Cerebellar cortex (tissue), 1 donor: ENCODE results near the gene PCCA.
"Not testable (repeated sequence)": the region's sequence is repeated elsewhere in the genome, so short reads cannot be mapped to it uniquely, and the experiment has no call there.

Experiments
- DNase-seq: peaks from one replicate; pipeline ENCODE4 v3.0.0-alpha.2; 2015; ENCODE audit warnings: low spot score

Gene PCCA, protein sequence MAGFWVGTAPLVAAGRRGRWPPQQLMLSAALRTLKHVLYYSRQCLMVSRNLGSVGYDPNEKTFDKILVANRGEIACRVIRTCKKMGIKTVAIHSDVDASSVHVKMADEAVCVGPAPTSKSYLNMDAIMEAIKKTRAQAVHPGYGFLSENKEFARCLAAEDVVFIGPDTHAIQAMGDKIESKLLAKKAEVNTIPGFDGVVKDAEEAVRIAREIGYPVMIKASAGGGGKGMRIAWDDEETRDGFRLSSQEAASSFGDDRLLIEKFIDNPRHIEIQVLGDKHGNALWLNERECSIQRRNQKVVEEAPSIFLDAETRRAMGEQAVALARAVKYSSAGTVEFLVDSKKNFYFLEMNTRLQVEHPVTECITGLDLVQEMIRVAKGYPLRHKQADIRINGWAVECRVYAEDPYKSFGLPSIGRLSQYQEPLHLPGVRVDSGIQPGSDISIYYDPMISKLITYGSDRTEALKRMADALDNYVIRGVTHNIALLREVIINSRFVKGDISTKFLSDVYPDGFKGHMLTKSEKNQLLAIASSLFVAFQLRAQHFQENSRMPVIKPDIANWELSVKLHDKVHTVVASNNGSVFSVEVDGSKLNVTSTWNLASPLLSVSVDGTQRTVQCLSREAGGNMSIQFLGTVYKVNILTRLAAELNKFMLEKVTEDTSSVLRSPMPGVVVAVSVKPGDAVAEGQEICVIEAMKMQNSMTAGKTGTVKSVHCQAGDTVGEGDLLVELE

DNA sequence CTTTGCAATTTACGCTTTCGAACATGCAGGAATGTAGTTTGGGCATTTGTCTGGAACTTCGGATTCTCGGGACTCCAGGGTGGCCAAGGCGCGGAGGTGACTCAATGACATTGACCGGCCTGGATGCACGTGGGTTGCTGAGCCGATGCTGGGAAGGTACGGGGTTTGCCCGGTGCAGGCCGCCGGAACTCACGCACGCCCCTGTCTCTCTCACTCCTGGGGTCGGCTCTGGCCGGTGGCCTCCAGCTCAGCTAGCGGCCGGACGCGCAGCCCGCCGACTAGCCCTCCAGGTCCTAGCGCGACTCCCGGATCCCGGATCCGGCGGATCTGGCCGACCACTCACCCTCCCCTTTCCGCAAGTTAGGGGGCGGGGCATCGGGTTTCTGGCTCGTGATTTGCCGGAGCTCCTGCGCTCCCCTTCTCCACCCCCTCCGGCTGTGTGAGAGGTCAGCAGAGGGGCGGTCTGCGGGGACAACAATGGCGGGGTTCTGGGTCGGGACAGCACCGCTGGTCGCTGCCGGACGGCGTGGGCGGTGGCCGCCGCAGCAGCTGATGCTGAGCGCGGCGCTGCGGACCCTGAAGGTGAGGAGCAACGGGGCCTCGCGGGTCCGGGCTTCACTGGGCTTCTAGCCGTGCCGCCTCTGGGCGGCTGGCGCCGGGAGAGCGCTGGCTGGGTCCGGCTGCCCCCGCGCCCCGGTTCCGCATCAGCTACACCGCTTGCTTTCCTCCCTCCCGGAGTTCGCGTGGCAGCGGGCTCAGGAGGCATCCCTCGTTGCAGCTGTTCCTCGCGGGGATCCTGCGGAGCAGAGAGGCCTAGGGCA is at the start of gene PCCA:
Gene PCCA (plus strand): TSS at position 450 of the 821 bp plus-strand sequence. CDS start 28 bp downstream, at position 478.
- DNase-seq = peak; percentile 96

DNA sequence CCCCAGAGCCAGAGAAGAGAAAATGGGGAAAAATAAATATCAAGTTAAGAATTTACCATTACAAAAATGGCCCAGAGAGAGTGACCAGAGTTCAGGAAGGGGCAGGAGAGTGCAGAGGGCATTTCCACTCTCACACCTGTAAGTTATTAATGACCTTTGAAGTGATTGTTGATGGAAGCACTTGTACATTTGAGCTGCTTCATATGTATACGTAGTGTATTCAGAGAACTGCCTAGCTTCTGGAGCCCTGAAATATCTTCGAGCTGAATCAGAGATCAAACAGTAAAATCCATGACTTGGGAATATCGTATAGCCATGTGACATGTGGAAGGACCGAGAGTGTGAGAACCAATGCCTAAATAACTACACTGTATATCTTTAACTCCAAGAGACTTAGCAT is 49.2 kb upstream of the PCCA start:
- DNase-seq = no peak

DNA sequence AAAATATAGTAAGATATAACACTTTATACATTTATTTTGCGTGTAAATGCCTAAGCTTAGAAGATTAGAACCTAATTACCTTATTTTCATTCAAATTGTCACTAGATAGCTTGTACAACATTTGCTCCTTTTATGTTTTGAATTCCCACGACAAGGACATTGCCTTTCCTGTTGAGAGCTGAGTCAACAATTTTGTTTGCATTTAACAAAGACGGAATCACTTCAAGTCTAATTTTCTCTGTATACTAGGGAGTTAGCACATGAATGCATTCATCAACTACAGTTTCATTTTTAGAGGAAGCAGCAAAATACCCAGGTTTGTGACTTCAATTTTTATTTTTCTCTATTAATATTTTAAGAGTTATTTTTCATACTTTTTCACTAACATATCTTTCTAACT is 48.7 kb upstream of the PCCA start:
- no peak for DNase-seq

DNA sequence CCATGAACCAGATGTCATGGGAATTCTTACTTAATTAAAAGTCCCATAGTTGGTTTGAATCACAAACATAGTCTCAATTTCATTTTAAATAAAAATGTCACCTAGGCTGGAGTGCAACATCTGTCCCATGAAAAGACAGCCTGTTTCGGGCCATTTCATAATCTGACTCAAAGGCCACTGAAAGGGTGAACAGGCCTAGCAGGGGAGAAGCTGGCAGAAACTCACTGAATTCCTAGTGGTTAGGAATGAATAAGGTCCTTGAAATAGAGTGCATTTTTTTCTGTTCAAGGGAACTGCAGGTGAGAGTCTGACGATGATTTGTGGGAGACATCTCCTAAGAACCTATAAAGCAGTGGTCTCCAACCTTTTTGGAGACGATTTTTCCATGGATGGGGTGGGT is 44.0 kb upstream of the PCCA start:
- no peak for DNase-seq

DNA sequence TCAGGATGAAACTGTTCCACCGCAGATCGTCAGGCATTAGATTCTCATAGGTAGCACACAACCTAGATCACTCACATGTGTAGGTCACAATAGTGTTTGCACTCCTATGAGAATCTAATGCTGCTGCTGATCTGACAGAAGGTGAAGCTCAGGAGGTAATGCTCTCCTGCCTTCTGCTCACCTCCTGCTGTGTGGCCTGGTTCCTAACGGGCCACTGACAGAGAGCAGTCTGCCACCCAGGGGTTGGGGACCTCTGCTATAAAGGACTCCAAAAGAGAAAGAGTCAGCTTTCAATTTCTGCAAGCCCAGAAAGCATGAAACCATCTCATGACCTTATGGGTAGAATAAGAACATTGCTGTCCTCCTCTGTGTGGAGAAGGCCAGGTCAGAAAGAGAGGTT is 43.5 kb upstream of the PCCA start:
- no peak for DNase-seq

DNA sequence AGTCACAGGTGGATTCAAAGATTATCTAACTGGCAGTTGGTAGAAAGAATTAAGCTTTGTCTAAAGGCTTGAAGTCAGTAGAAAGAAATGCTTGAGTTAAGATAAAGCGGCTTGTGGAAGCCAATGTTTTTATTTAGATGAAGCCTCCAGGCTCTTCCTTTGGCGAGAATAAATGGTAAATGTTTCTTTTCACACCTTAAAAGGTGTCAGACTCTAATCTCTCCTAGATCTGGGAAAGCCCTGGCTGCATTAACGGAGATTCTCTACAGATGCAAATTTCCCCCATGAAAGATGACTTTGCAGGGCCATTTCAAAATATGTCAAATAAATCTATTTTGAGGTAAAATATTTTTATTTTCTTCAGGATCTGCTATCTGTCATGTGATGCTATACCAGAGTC is 37.8 kb upstream of the PCCA start:
- no peak for DNase-seq

DNA sequence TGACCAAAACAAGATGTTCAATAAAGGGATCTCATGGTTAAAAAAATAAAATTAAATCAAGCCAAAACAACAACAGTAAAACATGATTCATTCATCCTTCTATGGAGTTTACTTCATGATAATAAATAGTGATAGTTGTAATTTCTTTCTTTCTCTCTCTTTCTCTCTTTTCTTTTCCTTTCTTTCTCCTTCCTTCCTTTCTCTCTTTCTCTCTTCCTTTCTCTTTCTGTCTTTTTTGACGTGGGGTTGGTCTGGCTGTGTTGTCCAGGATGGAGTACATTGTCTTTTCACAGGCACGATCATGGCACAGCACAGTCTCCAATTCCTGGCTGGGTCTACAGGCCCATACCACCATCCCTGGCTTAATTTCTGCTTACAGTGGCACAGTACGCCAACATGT is 29.1 kb upstream of the PCCA start:
- no peak for DNase-seq

DNA sequence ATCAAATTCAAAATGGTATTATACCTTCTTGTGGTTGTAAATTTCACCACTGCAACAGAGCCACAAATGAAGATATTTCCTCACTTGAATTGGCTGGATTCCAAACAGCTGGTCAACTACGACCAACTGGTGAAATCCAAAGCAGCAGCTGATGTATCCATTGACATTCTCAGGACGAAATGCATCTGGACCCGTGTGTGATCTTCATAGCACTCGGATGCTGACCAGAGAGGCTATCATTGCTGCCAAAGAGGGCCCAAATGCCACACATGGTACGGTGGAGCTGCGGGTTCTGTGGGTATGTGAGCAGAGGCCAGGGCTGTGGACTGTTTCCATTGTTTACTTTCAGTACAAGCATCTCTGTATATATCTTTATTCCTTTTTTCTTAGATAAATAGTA is 25.6 kb upstream of the PCCA start:
- DNase-seq = no peak

DNA sequence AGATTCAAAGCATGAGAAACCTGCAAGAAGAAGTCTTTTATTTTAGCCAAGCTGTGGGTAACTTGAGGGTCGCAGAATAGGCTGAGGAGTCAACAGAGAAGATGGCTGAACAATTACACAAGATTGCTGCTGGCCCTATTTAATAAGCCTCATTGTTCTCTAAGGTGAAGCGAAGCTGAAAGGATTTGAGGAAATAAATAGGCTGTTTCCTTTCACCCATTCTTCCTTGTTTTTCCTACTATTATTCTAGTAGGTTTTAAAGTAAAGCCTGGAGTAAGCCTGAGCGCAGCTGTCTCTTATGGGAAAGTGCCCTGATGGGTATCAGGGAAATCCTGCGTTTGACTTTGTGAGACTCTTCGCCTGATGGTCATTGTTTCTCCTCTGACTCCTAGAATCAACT is 25.0 kb upstream of the PCCA start:
- no peak for DNase-seq

DNA sequence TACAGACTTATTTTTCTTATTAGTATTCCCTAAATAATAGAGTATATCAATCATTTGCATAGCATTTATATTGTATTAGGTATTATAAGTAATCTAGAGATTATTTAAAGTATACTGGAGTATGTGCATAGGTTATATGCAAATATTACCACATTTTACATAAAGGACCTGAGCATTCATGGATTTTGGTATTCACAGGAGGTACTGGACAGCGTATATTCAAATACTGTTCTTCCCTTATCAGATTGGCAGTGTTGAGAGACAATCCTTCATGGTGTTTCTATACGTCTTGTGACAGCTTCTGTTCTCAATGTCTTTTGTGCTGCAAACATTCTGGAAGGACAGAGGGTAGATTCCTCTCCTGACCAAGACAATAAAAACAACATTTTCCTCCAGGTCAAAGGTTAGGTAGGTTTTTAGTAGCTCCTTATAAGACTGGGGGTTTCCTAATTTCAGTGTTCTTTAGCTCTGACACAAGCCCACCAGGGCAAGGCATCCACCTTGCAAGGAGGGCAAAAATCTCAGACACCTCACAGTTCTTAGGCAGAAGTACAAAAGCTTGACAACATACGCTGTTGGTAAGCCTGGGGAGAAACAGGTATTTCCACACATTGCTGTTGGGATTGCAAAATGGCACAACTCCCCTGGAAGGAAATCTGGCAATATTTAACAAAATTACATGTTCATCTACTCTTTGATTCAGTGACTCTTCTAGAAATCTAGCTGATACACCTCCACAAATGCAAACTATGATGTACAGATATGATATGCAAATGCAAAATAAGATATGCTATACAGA is 20.6 kb upstream of the PCCA start:
- DNase-seq = no peak

DNA sequence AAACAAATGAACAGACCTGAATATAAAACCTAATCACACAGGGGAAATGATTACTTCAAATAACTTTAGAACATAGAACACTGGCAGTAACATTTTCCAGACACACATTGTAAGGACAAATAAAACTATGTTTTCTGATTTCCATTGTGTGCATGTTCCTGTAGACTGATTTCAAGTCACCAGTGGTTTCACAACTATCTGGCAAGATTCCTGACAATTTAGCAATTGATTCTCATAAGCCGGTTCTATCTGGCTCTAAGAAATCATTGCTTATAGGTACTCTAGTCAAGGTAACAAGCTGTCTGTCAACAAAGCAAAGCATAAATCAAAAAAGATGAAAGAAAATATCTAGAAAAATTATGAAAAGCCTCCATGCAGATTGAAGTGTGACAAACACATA is 19.6 kb upstream of the PCCA start:
- no peak for DNase-seq

DNA sequence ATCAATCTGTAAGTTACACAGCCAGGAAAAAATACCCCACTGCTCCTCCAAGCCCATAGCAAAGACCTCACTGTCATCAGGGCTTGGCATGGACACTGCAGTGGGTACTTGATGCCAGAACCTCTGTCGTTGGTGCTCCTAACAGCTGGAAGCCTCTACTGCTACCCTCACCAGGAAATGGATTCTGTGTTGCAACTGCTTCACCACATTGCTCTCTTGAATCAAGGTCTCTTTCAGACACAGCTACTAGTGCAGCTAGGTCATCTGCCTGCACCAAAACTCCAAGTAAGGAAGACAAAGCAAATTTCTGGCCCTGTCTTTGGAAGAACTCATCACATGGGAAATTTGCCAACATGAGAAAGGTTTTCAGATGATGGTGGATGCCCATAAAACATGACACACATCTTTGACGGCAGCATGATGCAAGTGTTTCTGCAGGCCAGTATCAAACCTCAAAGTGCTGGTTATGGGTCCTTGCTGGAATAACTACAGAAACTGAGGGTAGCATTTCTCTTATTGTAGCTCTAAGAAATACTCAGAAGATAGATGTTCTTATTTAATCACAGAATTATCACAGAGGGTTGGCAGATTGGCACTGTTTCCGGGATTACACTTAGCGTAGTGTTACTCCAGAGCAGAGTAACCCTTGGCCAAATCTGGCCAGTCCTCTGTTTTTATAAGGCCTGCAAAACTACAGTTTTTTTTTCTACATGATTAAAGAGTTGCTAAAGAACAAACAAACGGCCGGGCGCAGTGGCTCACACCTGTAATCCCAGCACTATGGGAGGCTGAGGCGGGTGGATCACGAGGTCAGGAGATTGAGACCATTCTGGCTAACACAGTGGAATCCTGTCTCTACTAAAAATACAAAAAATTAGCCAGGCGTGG is 12.9 kb upstream of the PCCA start:
- DNase-seq = no peak

DNA sequence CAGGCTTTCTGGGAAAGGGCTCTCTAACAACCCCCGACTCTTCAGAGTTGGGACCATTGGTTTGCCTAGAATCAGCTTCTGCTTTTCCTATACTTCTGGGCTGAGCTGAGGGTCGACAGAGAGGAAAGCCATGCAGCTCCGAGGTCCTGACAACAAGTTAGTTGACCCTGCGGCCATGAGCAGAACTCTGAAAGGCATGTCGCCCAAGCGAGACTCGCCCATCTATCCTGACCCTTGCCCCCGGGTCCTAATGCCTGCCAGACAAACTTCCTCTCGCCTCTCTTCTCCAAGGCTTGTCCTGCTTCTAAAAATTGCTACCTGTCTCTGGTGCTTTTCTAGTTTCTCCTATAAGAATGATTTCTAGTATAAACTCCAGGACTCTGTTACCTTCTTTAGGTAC is 9.9 kb upstream of the PCCA start:
- DNase-seq = not testable (repeated sequence)

DNA sequence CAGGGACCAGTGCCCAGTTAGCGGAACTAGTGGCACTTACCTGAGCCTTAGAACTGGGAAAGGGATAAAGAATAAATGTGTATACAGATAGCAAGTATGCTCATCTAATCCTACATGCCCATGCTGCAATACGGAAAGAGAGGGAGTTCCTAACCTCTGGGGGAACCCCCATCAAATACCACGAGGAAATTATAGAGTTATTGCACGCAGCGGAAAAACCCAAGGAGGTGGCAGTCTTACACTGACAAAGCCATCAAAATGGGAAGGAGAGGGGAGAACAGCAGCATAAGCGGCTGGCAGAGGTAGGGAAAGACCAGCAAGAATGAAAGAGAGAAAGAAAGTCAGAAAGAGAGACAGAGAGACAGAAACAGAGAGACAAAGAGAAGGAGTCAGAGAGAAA is 5.5 kb upstream of the PCCA start:
- DNase-seq = not testable (repeated sequence)

DNA sequence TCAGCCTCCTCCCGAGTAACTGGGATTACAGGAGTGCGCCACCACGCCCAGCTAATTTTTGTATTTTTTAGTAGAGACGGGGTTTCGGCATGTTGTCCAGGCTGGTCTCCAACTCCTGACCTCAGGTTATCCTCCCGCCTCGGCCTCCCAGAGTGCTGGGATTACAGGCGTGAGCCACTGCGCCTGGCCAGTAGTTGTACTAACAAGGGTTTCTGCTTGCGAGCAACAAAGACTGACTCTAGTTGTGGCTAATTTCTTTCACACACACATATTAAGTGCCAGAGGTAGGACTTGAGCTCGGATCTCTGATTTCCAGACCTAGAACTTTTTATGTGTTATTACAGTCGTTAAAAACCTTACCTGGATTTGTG is 635 bp upstream of the PCCA start:
- no peak for DNase-seq

DNA sequence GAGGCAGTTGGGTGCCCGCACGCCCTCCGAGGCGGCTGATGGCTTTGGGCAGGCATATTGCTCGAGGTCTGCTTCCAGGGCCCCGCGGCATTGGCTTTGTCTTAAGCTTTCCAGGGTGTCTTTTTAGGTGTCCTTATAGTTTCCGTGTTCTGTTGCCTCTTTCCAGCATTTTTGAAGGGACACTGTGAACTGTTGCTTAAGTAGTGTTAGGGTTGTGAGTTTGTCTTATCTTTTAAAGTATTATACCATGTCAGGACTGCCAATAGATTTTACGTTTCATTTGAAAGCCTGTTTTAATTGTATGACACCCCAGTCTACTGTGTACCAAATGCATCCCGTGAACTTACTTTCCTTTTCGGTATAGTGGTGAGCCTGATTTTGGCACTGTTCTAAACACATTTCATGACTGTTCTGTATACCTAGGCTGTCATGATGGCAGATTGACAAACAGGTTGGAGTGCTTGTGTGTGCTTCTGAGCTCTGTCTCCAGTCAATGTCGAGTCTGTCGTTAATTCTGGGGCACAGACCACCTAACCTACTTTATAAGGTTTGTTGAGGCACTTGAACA is 656 bp downstream of the PCCA start:
- DNase-seq = peak; percentile 40

DNA sequence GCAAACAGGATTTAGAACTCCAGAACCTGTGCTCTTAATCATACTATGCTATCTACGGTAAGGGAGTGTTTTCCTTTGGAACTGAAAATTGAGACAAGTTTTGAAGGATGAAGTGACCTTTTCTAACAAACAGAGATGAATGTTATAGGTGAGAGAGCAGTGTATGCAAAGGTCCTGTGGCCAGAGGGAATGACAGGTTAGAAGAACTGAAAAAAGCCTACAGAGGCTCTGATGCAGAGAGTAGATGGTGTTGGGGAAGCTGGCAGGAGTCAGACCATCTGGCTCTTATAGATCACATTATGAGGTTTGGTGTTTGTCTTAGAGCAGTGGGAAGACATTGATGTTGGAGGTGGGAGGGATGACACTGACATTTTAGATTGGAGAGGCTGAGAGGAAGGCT is 2.0 kb downstream of the PCCA start:
- no peak for DNase-seq

DNA sequence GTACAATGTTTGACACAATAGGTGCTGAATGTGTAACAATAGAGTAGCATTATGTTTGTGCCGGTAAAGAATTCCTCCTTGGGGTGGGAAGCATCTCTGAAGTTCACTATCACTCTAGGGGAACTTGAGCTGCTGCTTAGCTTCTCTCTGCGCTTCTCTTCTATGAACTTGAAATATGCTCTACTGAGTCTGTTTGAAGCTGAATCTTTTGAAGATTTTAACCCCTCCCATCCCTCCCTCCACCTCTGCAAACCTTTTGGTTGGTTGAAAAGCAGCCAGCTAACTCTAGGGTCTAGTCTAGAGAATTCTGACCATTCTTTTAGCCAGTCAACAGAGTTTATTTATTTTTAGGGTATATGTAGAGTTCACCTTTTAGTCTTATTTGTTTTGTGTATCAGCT is 2.5 kb downstream of the PCCA start:
- DNase-seq = no peak

DNA sequence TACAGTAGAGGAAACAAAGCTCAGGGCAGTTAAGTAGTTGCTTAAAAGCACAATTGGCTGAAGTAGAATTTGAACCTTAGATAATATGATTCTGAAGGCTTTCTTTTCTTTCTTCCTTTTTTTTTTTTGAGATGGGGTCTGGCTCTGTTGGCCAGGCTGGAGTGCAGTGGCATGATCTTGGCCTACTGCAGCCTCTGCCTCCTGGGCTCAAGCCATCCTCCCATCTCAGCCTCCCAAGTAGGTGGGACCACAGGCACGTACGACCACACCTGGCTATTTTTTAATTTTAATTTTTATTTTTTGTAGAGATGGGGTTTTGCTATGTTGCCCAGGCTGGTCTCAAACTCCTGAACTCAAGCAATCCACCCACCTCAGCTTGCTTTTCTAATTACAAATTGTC is 3.4 kb downstream of the PCCA start:
- DNase-seq = not testable (repeated sequence)

DNA sequence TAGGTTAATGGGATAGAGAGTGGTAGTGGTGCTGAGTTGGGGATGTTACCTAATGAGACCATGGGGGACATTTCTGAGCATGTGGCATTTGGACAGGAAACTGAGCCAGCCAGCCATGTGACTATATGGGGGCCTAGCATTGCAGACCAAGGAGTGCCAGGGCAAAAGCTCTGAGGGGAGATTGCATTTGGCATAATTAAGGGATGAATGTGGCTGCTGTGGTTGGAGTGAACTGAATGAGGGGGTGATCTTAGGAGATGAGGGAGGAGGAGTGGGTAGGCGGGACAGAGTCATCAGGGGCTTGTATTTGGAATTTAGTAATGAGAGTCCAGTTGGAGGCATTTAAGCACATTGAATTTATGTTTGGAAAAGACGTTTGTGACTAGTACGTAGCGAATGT is 6.6 kb downstream of the PCCA start:
- DNase-seq = no peak

DNA sequence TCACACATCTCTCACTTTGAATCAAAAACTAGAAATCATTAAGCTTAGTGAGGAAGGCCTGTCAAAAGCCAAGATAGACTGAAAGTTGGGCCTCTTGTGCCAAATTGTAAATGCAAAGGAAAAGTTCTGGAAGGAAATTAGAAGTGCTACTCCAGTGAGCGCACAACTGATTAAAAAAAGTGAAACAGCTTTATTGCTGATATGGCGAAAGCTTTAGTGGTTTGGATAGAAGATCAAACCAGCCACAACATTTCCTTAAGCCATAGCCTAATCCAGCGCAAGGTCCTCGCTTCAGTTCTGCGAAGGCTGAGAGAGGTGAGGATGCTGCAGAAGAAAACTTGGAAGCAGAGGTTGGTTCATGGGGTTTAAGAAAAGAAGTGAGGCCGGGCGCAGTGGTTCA is 7.6 kb downstream of the PCCA start:
- no peak for DNase-seq
